A673 (cell line): ENCODE measurements around the gene MISP. TPM values are rescaled to one million over a fixed set of nuclear protein-coding genes. Genes with fewer than 3 reads are reported as not detected.

Source experiments
- BruUV-seq: library from RNA; stranded (reverse); fragments of 400-500 nt; replicated peaks from 2 replicates; lab custom pipeline; 2021; lab: Mats Ljungman, UMichigan
- CTCF ChIA-PET: fragments of 300-600 bp; sonication (Branson Sonifier 250); formaldehyde crosslinking; loops from one replicate; lab custom pipeline; 2022; ENCODE audit warnings: antibody characterized with exemption; lab: Charles Lee
- POLR2A ChIA-PET: fragments of 300-600 bp; sonication (Branson Sonifier 250); formaldehyde crosslinking; loops from one replicate; lab custom pipeline; 2022; ENCODE audit warnings: antibody characterized with exemption; ENCODE audit not compliant: low non-redundant PET; lab: Charles Lee
- DNase-seq: peaks from one replicate; pipeline ENCODE4 v3.0.0-alpha.2; 2015; ENCODE audit warnings: low spot score
- H3K27ac ChIP-seq: fragments of 200-600 bp; sonication (generic); 2 replicates; pipeline ENCODE4 v1.5.1; 2016; ENCODE audit warnings: mixed run types, low read depth, mild to moderate bottlenecking, mixed read lengths, antibody characterized with exemption, low read length; ENCODE audit not compliant: poor library complexity, severe bottlenecking
- H3K27me3 ChIP-seq: fragments of 200-600 bp; sonication (generic); replicated peaks from 2 replicates; pipeline ENCODE4 v1.6.1; 2017; ENCODE audit warnings: mixed run types, low read depth, mild to moderate bottlenecking, mixed read lengths, antibody characterized with exemption, low read length; ENCODE audit not compliant: insufficient read depth, poor library complexity
- H3K36me3 ChIP-seq: fragments of 200-600 bp; sonication (generic); 2 replicates; pipeline ENCODE4 v1.6.1; 2016; ENCODE audit warnings: mixed run types, mild to moderate bottlenecking, mixed read lengths, antibody characterized with exemption, low read length; ENCODE audit not compliant: insufficient read depth, poor library complexity, severe bottlenecking
- H3K4me1 ChIP-seq: fragments of 200-600 bp; sonication (generic); 2 replicates; pipeline ENCODE4 v1.6.1; 2017; ENCODE audit warnings: mixed run types, mild to moderate bottlenecking, mixed read lengths, antibody characterized with exemption, low read length; ENCODE audit not compliant: insufficient read depth, poor library complexity, severe bottlenecking
- H3K4me3 ChIP-seq: fragments of 200-600 bp; sonication (generic); 2 replicates; pipeline ENCODE4 v1.5.1; 2016; ENCODE audit warnings: low read depth, mixed run types, mild to moderate bottlenecking, mixed read lengths, low read length; ENCODE audit not compliant: poor library complexity, severe bottlenecking
- H3K9me3 ChIP-seq: fragments of 200-600 bp; sonication (generic); 2 replicates; pipeline ENCODE4 v1.6.1; 2016; ENCODE audit warnings: mixed run types, low read depth, mild to moderate bottlenecking, mixed read lengths, antibody characterized with exemption, low read length; ENCODE audit not compliant: poor library complexity, severe bottlenecking
- CTCF ChIP-seq: fragments of 300-800, 200-600 bp; sonication (generic); conservative IDR thresholded peaks from 2 replicates; pipeline ENCODE4 v1.5.1; 2017; ENCODE audit warnings: low read depth, mild to moderate bottlenecking, antibody characterized with exemption, low read length, moderate library complexity, mixed read lengths
- EZH2 ChIP-seq: fragments of 200-600 bp; sonication (generic); IDR thresholded peaks from 2 replicates; pipeline ENCODE4 v1.6.1; 2017; ENCODE audit warnings: borderline replicate concordance, low read depth, mild to moderate bottlenecking, mixed read lengths, antibody characterized with exemption, low read length; ENCODE audit not compliant: poor library complexity, severe bottlenecking
- intact Hi-C: fragments of 100-400 bp; cut with micrococcal nuclease; formaldehyde crosslinking; loops from one replicate; pipeline ENCODE4 v1.10.0; 2022; ENCODE audit not compliant: unreplicated experiment
- total RNA-seq: library from RNA; stranded (reverse); gene quantifications from 2 replicates; pipeline ENCODE4 v1.2.3, GENCODE V29; 2021

MISP gene
- total RNA-seq, 1 experiment from 2014 or later: 0.11 TPM

GRCh38 chr19:784541-784940 is 33.6 kb downstream of the MISP start:
- intact Hi-C loops: no loop called here
- TF ChIP-seq CTCF (no peak), EZH2 (no peak)
- CTCF ChIA-PET: no interaction called here
- H3K9me3 ChIP-seq: no peaks in the 10 kb centered on the region
- DNase-seq: no peak
- POLR2A ChIA-PET: interaction anchor here (0.6 kb wide), 1 partner anchor 9 kb away, joined by 3 read pairs; no protein-coding TSS in a partner anchor
- no peak overlapping the region for H3K4me3 ChIP-seq
- no peaks in the 10 kb centered on the region for H3K36me3 ChIP-seq
- no peak overlapping the region for H3K27ac ChIP-seq
- peaks cover 3% of the 10 kb centered on the region for H3K4me1 ChIP-seq
- BruUV-seq: no TSS peak
- H3K27me3 ChIP-seq: no peaks in the 10 kb centered on the region

- Histone ChIP-seq H3K27me3 (no peaks in the 10 kb centered on the region), H3K9me3 (no peaks in the 10 kb centered on the region), H3K4me1 (no peaks in the 10 kb centered on the region), H3K4me3 (no peak overlapping the region), H3K36me3 (no peaks in the 10 kb centered on the region), H3K27ac (no peak overlapping the region)
- TF ChIP-seq CTCF: no peak
- no peak for TF ChIP-seq EZH2
- POLR2A ChIA-PET: no interaction called here
- no peak for DNase-seq
- CTCF ChIA-PET: no interaction called here
- no TSS peak for BruUV-seq
- intact Hi-C loops: no loop called here
Observed at GRCh38 chr19:787536-787935, 36.6 kb downstream of the MISP start.

- Histone ChIP-seq H3K27me3 (no peaks in the 10 kb centered on the region), H3K4me1 (no peaks in the 10 kb centered on the region), H3K27ac (no peak overlapping the region), H3K9me3 (no peaks in the 10 kb centered on the region), H3K36me3 (no peaks in the 10 kb centered on the region), H3K4me3 (no peak overlapping the region)
- intact Hi-C loops: no loop called here
- POLR2A ChIA-PET: no interaction called here
- CTCF ChIA-PET: no interaction called here
- no peak for TF ChIP-seq EZH2
- TF ChIP-seq CTCF: no peak
- DNase-seq: no peak
- BruUV-seq: no TSS peak
Observed at GRCh38 chr19:788686-788982, 37.7 kb downstream of the MISP start.
